ENCODE data around the gene CAMK2B. TPM values are rescaled to one million over a fixed set of nuclear protein-coding genes. Genes with fewer than 3 reads are reported as not detected.

The CAMK2B gene
- total RNA-seq, 1 experiment from 2014 or later = 0.13 TPM

DNA sequence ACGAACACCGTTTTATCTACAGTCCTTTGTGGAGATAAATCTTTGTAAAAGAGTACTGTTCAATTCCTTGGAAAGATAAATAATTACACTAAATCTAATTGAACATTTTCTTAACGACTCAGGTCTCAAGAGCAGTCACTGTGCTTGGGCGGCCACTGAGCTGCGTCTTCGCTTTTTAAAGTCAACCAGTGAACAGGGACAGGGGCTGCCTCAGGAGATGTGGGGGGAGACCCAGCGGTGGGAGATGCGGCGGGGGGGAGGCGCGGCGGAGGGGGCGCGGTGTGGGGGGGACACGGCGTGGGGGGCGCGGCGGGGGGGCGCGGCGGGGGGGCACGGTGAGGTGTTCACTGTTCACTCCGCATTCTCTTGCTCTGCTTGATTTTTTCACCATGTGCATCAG, 39.8 kb downstream of the CAMK2B start:
- POLR2A ChIA-PET (ENCODE audit: low non-redundant PET) = no interaction called here
- H3K4me1 ChIP-seq (ENCODE audit: insufficient read depth, low read length, poor library complexity, severe bottlenecking) = no peaks in the 10 kb centered on the region
- H3K36me3 ChIP-seq (ENCODE audit: insufficient read depth, low read length, poor library complexity, severe bottlenecking) = no peaks in the 10 kb centered on the region
- CTCF ChIA-PET = no interaction called here
- H3K27ac ChIP-seq (ENCODE audit: low read depth, low read length, poor library complexity, severe bottlenecking) = no peak overlapping the region
- no peak overlapping the region for H3K4me3 ChIP-seq (ENCODE audit: low read depth, low read length, poor library complexity, severe bottlenecking)
- intact Hi-C loops (cut with micrococcal nuclease; ENCODE audit: unreplicated experiment) = no loop called here
- no TSS peak for BruUV-seq (replicated peaks)
- no peaks in the 10 kb centered on the region for H3K9me3 ChIP-seq (ENCODE audit: low read depth, low read length, poor library complexity, severe bottlenecking)
- no peak for TF ChIP-seq CTCF (conservative IDR thresholded peaks at IDR 0.05; ENCODE audit: low read depth, low read length)
- no peak for TF ChIP-seq EZH2 (IDR thresholded peaks at IDR 0.05; ENCODE audit: borderline replicate concordance, low read depth, low read length, poor library complexity, severe bottlenecking)
- H3K27me3 ChIP-seq (replicated peaks; ENCODE audit: insufficient read depth, low read depth, low read length, poor library complexity) = no peaks in the 10 kb centered on the region
- DNase-seq (ENCODE audit: low spot score) = no peak

GRCh38 chr7:44284881-44285541, 40.4 kb downstream of the CAMK2B start:
- Histone ChIP-seq H3K4me3 (ENCODE audit: low read depth, low read length, poor library complexity, severe bottlenecking) (no peak overlapping the region), H3K27ac (ENCODE audit: low read depth, low read length, poor library complexity, severe bottlenecking) (no peak overlapping the region), H3K9me3 (ENCODE audit: low read depth, low read length, poor library complexity, severe bottlenecking) (no peaks in the 10 kb centered on the region), H3K36me3 (ENCODE audit: insufficient read depth, low read length, poor library complexity, severe bottlenecking) (no peaks in the 10 kb centered on the region), H3K4me1 (ENCODE audit: insufficient read depth, low read length, poor library complexity, severe bottlenecking) (no peaks in the 10 kb centered on the region), H3K27me3 (replicated peaks; ENCODE audit: insufficient read depth, low read depth, low read length, poor library complexity) (no peaks in the 10 kb centered on the region)
- POLR2A ChIA-PET (ENCODE audit: low non-redundant PET) = no interaction called here
- no TSS peak for BruUV-seq (replicated peaks)
- intact Hi-C loops (cut with micrococcal nuclease; ENCODE audit: unreplicated experiment) = no loop called here
- CTCF ChIA-PET = no interaction called here
- no peak for TF ChIP-seq EZH2 (IDR thresholded peaks at IDR 0.05; ENCODE audit: borderline replicate concordance, low read depth, low read length, poor library complexity, severe bottlenecking)
- TF ChIP-seq CTCF (conservative IDR thresholded peaks at IDR 0.05; ENCODE audit: low read depth, low read length) = no peak
- DNase-seq (ENCODE audit: low spot score) = no peak

DNA sequence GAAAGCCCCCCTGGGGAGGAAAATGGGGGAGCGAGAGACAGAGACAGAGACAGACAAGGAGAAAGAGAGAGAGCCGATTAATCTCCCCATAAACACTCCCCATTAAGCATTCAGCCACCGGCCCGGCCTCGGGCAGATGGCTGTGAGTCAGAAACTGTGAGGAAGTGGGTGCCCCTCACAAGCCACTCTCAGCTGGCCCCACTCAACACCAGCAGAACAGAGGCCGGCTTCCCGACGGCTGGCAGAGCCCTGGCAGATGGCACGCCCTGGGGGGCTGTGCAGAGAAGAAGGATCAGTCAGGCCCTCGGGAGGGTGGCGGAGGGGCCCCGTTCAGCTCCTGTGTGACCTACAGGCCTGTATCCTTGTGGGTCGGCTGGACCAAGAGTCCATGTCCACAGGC, 41.2 kb downstream of the CAMK2B start:
- CTCF ChIA-PET = no interaction called here
- DNase-seq (ENCODE audit: low spot score) = no peak

More for the DNA sequence above, 41.2 kb downstream of the CAMK2B start:
- intact Hi-C loops (cut with micrococcal nuclease; ENCODE audit: unreplicated experiment) = no loop called here
- no peaks in the 10 kb centered on the region for H3K27me3 ChIP-seq (replicated peaks; ENCODE audit: insufficient read depth, low read depth, low read length, poor library complexity)
- POLR2A ChIA-PET (ENCODE audit: low non-redundant PET) = no interaction called here
- TF ChIP-seq EZH2 (IDR thresholded peaks at IDR 0.05; ENCODE audit: borderline replicate concordance, low read depth, low read length, poor library complexity, severe bottlenecking) (no peak), CTCF (conservative IDR thresholded peaks at IDR 0.05; ENCODE audit: low read depth, low read length) (no peak)
- no peak overlapping the region for H3K4me3 ChIP-seq (ENCODE audit: low read depth, low read length, poor library complexity, severe bottlenecking)
- no TSS peak for BruUV-seq (replicated peaks)
- no peaks in the 10 kb centered on the region for H3K36me3 ChIP-seq (ENCODE audit: insufficient read depth, low read length, poor library complexity, severe bottlenecking)
- no peak overlapping the region for H3K27ac ChIP-seq (ENCODE audit: low read depth, low read length, poor library complexity, severe bottlenecking)
- H3K9me3 ChIP-seq (ENCODE audit: low read depth, low read length, poor library complexity, severe bottlenecking) = no peaks in the 10 kb centered on the region
- H3K4me1 ChIP-seq (ENCODE audit: insufficient read depth, low read length, poor library complexity, severe bottlenecking) = no peaks in the 10 kb centered on the region
